ENCODE measurements around the gene FRRS1.

DNA sequence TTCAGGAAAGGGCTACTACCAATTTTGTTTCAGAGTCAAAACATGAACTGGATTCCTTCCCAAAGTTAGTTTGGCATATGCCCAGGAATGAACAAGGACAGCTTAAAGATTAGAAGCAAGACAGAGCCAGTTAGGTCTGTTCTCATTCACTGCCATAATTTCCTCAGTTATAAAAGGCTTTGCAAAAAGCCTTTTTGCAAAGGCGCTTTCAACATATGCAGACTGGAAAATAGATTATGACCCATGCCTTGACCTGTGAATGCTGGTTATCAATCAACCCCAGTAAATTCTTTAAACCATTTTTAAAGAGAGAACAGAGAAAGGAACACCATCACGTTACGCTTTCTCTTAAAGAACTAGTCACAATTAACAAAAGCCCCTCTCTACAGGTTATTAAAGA lies 1.7 kb upstream of the FRRS1 start:
- TF ChIP-seq CTCF (IDR thresholded peaks at IDR 0.05) (no peak), POLR2A (IDR thresholded peaks at IDR 0.05) (no peak)

All from esophagus squamous epithelium (tissue), 4 donors.